SU-DHL-6 (cell line): Measurements from ENCODE around the gene LILRB2.

Experiments
- H2AFZ ChIP-seq: fragments of 200-600 bp; sonication (generic); 2 replicates; pipeline ENCODE4 v1.6.1; 2014; ENCODE audit warnings: low read depth, mild to moderate bottlenecking, moderate library complexity, mixed read lengths, antibody characterized with exemption, low read length; ENCODE audit not compliant: severe bottlenecking
- H3F3A ChIP-seq: fragments of 200-600 bp; shearing (Covaris generic); 2 replicates; pipeline ENCODE4 v1.6.0; 2016; ENCODE audit warnings: antibody characterized with exemption, mild to moderate bottlenecking; ENCODE audit not compliant: insufficient read depth
- H3K27ac ChIP-seq: fragments of 200-600 bp; sonication (generic); 2 replicates; pipeline ENCODE4 v1.5.1; 2016; ENCODE audit warnings: low read depth, mild to moderate bottlenecking, low read length, moderate library complexity, mixed read lengths
- H3K27me3 ChIP-seq: fragments of 200-600 bp; sonication (generic), shearing (Covaris generic); 2 replicates; pipeline ENCODE4 v1.6.0; 2014; ENCODE audit warnings: mild to moderate bottlenecking, low read length
- H3K36me3 ChIP-seq: fragments of 200-600 bp; sonication (generic); 2 replicates; pipeline ENCODE4 v1.6.1; 2014; ENCODE audit warnings: mild to moderate bottlenecking, low read length, mixed read lengths
- H3K4me2 ChIP-seq: fragments of 300-600, 200-600 bp; shearing (Covaris generic), sonication (generic); 2 replicates; pipeline ENCODE4 v1.6.0; 2014; ENCODE audit warnings: low read length, low read depth, mild to moderate bottlenecking; ENCODE audit not compliant: poor library complexity, severe bottlenecking
- H3K4me3 ChIP-seq: fragments of 200-600 bp; sonication (generic); 2 replicates; pipeline ENCODE4 v1.5.1; 2014; ENCODE audit warnings: antibody characterized with exemption, low read length, mild to moderate bottlenecking, mixed read lengths; ENCODE audit not compliant: insufficient read depth, poor library complexity, severe bottlenecking
- H3K79me2 ChIP-seq: fragments of 200-600 bp; sonication (generic); 2 replicates; pipeline ENCODE4 v1.6.1; 2014; ENCODE audit warnings: mild to moderate bottlenecking, low read length, moderate library complexity; ENCODE audit not compliant: insufficient read depth
- H3K9ac ChIP-seq: fragments of 200-600 bp; sonication (generic); 2 replicates; pipeline ENCODE4 v1.7.0; 2014; ENCODE audit warnings: mild to moderate bottlenecking, low read length
- H3K9me2 ChIP-seq: fragments of 200-600 bp; sonication (generic); replicated peaks from 2 replicates; pipeline ENCODE4 v1.6.1; 2014; ENCODE audit warnings: low read length; ENCODE audit not compliant: insufficient read depth
- H3K9me3 ChIP-seq: fragments of 200-600 bp; sonication (generic); 2 replicates; pipeline ENCODE4 v1.6.1; 2014; ENCODE audit warnings: low read length, mixed read lengths; ENCODE audit not compliant: insufficient read depth
- H4K20me1 ChIP-seq: fragments of 200-600 bp; sonication (generic); 2 replicates; pipeline ENCODE4 v1.6.1; 2014; ENCODE audit warnings: low read depth, mild to moderate bottlenecking, antibody characterized with exemption, low read length, moderate library complexity, mixed read lengths
- CTCF ChIP-seq: fragments of 200-600 bp; sonication (generic); IDR thresholded peaks from one replicate; pipeline ENCODE4 v1.5.1; 2017; ENCODE audit warnings: antibody characterized with exemption, mild to moderate bottlenecking, low read length, moderate library complexity; ENCODE audit not compliant: insufficient read depth, poor library complexity, severe bottlenecking
- EZH2phosphoT487 ChIP-seq: fragments of 200-600 bp; sonication (generic), shearing (Covaris generic); conservative IDR thresholded peaks from 2 replicates; pipeline ENCODE4 v1.6.1; 2018; ENCODE audit warnings: mild to moderate bottlenecking, antibody characterized with exemption, low read length, moderate library complexity, mixed read lengths

LILRB2 gene

DNA sequence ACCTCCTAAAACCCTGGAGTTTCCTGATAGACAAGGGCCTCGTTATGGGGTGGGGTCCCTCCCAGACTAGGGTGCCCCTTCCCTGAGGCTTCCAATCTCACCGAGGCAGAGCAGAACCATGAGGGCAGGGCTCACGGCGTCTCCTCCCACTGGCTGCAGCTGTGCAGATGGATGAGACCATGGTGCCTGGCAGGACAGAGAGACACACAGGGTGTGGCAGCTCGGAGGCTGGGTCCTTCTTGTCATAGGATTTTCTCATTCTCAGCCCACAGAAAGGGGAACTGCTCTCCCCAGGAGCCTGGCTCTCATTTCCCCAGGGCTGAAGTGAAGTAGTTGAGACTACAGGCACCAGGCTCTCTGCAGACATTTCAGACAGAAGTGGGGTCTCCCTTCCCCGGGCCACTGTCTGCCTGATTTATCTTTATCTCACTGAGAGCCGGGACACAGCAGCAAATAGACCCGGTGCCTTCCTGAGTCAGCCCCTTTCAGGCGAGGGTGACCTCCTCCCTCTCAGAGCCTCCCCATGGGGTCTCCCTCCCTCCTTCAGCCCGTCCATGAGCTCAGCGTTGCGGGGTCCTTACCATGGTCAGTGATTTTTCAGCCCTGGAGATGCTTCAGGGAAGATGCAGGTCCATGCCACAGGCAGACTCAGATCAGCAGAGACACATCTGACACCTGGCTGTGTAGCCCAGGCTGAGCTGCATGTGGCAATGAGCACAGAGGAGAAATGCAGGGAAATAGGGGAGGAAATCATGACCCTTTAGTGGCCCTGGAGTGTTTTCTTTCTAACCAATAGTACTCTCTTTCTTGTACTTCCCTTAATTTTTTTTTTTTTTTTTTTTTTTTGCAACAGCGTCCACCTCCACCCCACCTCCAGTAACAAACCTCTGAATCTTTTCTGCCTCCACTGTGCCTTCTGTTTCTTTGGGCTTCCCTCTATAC lies 31.8 kb upstream of the LILRB2 start, which contains the start of gene LILRA5:
Gene LILRA5 (minus strand): TSS at position 731 of the 942 bp plus-strand sequence. CDS start 147 bp downstream, at position 584.
- H3K9me3 ChIP-seq, result no peaks in the 10 kb centered on the region
- H3K27me3 ChIP-seq, result no peaks in the 10 kb centered on the region
- H3K27ac ChIP-seq, result no peak within 1 kb of the TSS
- H3K36me3 ChIP-seq, result no peaks in the 10 kb centered on the region
- no peak within 1 kb of the TSS for H2AFZ ChIP-seq
- H4K20me1 ChIP-seq, result no peaks in the 10 kb centered on the region
- TF ChIP-seq CTCF (no peak), EZH2phosphoT487 (no peak)
- H3K4me3 ChIP-seq, result no peak within 1 kb of the TSS
- H3K4me2 ChIP-seq, result no peak within 1 kb of the TSS
- no peaks in the 10 kb centered on the region for H3F3A ChIP-seq
- no peak within 1 kb of the TSS for H3K9ac ChIP-seq
- no peaks in the 10 kb centered on the region for H3K9me2 ChIP-seq
- no peaks in the 10 kb centered on the region for H3K79me2 ChIP-seq

- H3K9me2 ChIP-seq, result no peaks in the 10 kb centered on the region
These were observed 31.1 kb upstream of the LILRB2 start for GRCh38 chr19:54312011-54312410.

DNA sequence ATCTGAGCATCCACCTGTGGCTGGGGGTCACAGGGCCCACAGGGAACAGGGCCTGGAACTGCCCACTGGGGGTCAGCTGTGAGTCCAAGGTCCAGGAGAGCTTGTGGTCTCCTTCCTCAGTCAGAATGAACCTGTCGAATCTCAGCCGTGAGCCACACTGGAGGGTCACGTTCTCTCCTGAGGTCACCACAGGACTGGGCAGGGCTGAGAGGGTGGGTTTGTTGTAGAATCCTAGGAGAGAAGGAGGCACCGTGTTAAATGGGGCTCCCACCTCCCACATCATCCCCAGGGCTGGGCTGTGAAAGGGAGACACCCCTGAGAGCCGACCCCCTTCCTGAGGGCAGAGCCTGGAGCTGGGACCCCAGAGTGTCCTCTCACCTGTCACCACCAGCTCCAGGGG lies 30.6 kb upstream of the LILRB2 start:
- no peaks in the 10 kb centered on the region for H3K36me3 ChIP-seq
- H3F3A ChIP-seq, result no peaks in the 10 kb centered on the region
- no peak overlapping the region for H3K9ac ChIP-seq
- no peaks in the 10 kb centered on the region for H3K79me2 ChIP-seq
- no peak overlapping the region for H3K27ac ChIP-seq
- H4K20me1 ChIP-seq, result no peaks in the 10 kb centered on the region
- TF ChIP-seq CTCF (no peak), EZH2phosphoT487 (no peak)
- H3K9me3 ChIP-seq, result no peaks in the 10 kb centered on the region
- H3K27me3 ChIP-seq, result no peaks in the 10 kb centered on the region
- no peaks in the 10 kb centered on the region for H3K9me2 ChIP-seq
- H3K4me3 ChIP-seq, result no peak overlapping the region
- no peak overlapping the region for H3K4me2 ChIP-seq
- H2AFZ ChIP-seq, result no peak overlapping the region

More at GRCh38 chr19:54312011-54312410, 31.1 kb upstream of the LILRB2 start:
- Histone ChIP-seq H3F3A (no peaks in the 10 kb centered on the region), H3K79me2 (no peaks in the 10 kb centered on the region), H4K20me1 (no peaks in the 10 kb centered on the region), H3K27me3 (no peaks in the 10 kb centered on the region), H3K4me2 (no peak overlapping the region), H3K27ac (no peak overlapping the region), H3K36me3 (no peaks in the 10 kb centered on the region), H3K4me3 (no peak overlapping the region), H3K9ac (no peak overlapping the region), H2AFZ (no peak overlapping the region), H3K9me3 (no peaks in the 10 kb centered on the region)
- TF ChIP-seq EZH2phosphoT487 (no peak), CTCF (no peak)
